AG04450 (cell line): ENCODE data around the gene ARHGAP22. TPM values are rescaled to one million over a fixed set of nuclear protein-coding genes. Genes with fewer than 3 reads are reported as not detected.
A peak's percentile ranks its signal among the peaks of the same experiment; 100 is the strongest.

Source experiments
- CTCF ChIA-PET: fragments of 300-600, 350-600 bp; formaldehyde crosslinking; extraction: SDS; loops from one replicate; lab custom pipeline; 2022; ENCODE audit warnings: antibody characterized with exemption, inconsistent platforms; lab: Charles Lee
- POLR2A ChIA-PET: fragments of 350-600 bp; formaldehyde crosslinking; extraction: SDS; loops from one replicate; lab custom pipeline; 2021; ENCODE audit warnings: antibody characterized with exemption, inconsistent platforms; lab: Yijun Ruan, JAX
- DNase-seq: peaks from one replicate; pipeline ENCODE4 v3.0.0-alpha.2; 2011; ENCODE audit warnings: low read depth, low spot score
- H3K27ac ChIP-seq: one replicate; pipeline ENCODE4 v1.5.1; 2012; ENCODE audit warnings: low read depth, low read length, control low read depth
- H3K27me3 ChIP-seq: one replicate; pipeline ENCODE4 v1.6.0; 2012; ENCODE audit warnings: low read length; ENCODE audit not compliant: control insufficient read depth, insufficient read depth
- H3K4me3 ChIP-seq: 2 replicates; pipeline ENCODE4 v1.5.1; 2011; ENCODE audit warnings: mild to moderate bottlenecking, low read depth, low read length, control low read depth
- H3K9me3 ChIP-seq: 2 replicates; pipeline ENCODE4 v1.5.1; 2012; ENCODE audit warnings: low read length; ENCODE audit not compliant: control insufficient read depth, insufficient read depth
- polyA plus RNA-seq: library from polyadenylated mRNA; depleted of rRNA; stranded (reverse); fragments of >200 nt; gene quantifications from 2 replicates; pipeline ENCODE4 v1.2.3, GENCODE V29; 2011
- TF ChIP-seq, protein P1 (sequence below): IDR thresholded peaks from 2 replicates; pipeline ENCODE4 v1.5.1; 2011; ENCODE audit warnings: low read depth, low read length, control low read depth, inconsistent platforms

The ARHGAP22 gene
- polyA plus RNA-seq, 1 experiment = 8.2 TPM

DNA sequence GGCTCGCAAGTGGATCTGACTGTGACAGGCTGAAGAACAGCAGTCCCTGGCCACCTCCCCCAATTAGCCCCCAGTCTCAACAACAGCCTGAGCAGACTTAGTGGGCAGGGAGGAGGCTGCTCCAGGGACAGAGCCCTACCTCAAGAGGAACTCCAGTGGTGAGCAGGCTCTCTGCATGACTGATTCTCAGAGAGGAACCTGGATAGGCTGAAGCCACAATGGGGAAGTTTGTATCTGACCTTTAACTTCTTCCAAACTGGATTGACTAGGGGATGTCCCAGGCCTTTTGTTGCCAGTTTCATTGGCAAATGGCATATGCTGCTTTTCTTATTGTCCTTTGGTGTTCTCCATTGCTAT is 93.0 kb downstream of the ARHGAP22 start:
- Histone ChIP-seq H3K4me3 (no peak overlapping the region), H3K9me3 (peaks cover 10% of the 10 kb centered on the region; the same call in 1 of the 2 replicates), H3K27ac (no peak overlapping the region), H3K27me3 (no peaks in the 10 kb centered on the region)
- TF ChIP-seq, protein P1, sequence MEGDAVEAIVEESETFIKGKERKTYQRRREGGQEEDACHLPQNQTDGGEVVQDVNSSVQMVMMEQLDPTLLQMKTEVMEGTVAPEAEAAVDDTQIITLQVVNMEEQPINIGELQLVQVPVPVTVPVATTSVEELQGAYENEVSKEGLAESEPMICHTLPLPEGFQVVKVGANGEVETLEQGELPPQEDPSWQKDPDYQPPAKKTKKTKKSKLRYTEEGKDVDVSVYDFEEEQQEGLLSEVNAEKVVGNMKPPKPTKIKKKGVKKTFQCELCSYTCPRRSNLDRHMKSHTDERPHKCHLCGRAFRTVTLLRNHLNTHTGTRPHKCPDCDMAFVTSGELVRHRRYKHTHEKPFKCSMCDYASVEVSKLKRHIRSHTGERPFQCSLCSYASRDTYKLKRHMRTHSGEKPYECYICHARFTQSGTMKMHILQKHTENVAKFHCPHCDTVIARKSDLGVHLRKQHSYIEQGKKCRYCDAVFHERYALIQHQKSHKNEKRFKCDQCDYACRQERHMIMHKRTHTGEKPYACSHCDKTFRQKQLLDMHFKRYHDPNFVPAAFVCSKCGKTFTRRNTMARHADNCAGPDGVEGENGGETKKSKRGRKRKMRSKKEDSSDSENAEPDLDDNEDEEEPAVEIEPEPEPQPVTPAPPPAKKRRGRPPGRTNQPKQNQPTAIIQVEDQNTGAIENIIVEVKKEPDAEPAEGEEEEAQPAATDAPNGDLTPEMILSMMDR = no peak
- no peak for DNase-seq
- ChIA-PET CTCF (no interaction called here), POLR2A (no interaction called here)

DNA sequence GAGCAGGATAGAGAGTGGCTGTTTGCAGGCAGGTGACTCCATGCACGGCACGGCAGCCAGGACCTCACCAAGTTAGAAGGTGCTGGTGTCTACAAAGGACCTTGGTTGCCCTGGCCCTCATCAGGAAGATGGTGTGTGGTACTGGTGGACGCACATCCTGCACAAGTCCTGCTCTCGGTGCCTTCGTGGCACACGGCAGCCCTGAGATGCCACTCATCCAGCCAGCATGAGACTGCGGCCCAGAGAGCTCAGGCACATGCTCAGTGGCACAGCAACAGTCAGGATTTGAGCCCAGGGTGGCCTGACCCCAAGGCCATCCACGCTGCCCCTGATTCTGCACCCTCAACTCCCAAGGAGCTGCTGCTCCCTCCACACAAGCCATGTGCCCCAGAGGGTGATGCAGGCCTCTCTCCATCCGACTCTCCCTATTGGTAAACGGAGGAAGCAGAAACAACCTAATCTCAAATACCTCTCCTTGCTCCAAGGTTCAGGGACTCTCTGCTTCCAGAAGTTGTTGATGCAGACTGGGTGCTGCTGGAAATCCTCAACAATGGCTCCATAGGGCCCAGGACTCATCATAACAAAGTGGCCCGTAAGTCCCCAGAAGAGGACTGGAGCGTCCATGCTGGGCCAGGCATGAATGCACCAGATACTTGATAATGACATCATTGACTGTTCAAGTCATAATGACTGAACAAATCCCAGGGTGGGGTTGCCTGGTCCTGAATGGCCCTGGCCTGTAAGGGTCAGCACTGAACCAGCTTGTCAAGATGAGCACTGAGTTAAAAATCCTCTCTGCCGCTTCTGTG is 93.6 kb downstream of the ARHGAP22 start:
- ChIA-PET CTCF (no interaction called here), POLR2A (no interaction called here)
- TF ChIP-seq, protein P1 = no peak
- H3K27me3 ChIP-seq = no peaks in the 10 kb centered on the region
- H3K4me3 ChIP-seq = no peak overlapping the region
- H3K27ac ChIP-seq = no peak overlapping the region
- no peak for DNase-seq
- H3K9me3 ChIP-seq = peaks cover 9% of the 10 kb centered on the region; the same call in 1 of the 2 replicates

DNA sequence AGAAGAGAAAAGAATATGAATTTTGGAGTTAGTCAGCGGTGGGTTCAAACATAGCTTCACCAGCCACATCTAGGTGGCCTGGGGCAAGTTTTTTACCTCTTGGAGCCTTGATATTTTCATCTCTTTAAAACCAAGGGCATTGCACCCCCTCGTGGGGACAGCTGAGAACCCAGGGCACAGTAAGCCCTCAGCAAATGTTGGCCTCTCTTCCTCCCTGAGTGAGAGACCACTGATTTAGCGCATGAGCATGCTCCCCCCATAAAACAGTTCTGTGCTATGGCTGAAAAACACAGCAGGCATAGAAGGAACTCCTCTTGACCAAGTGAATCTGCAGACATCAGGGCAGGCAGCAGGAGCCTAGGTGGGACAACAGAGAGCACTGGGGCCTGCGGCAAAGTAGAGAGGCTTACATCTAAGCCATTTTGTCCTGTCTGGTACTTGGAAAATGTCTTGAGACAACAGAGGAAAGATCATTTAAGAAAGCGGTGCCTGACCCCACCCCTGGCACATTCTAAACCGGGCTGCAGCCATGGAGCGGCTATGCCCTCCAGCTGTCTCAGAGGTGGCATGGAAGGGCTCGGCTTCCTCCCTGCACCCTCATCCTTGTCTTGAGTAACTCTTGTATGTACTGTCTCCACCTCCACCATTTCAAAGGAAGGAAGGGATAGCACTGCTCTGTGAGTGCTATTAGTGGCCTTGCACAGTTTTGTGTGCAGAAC is 94.7 kb downstream of the ARHGAP22 start:
- ChIA-PET CTCF (interaction anchor here (2.4 kb wide), 1 partner anchor 147 kb away, joined by 12 read pairs; no protein-coding TSS in a partner anchor), POLR2A (no interaction called here)
- Histone ChIP-seq H3K27ac (no peak overlapping the region), H3K27me3 (no peaks in the 10 kb centered on the region), H3K4me3 (no peak overlapping the region), H3K9me3 (peaks cover 4% of the 10 kb centered on the region; the same call in 1 of the 2 replicates)
- TF ChIP-seq, protein P1 = peak; percentile 35
- DNase-seq = no peak

DNA sequence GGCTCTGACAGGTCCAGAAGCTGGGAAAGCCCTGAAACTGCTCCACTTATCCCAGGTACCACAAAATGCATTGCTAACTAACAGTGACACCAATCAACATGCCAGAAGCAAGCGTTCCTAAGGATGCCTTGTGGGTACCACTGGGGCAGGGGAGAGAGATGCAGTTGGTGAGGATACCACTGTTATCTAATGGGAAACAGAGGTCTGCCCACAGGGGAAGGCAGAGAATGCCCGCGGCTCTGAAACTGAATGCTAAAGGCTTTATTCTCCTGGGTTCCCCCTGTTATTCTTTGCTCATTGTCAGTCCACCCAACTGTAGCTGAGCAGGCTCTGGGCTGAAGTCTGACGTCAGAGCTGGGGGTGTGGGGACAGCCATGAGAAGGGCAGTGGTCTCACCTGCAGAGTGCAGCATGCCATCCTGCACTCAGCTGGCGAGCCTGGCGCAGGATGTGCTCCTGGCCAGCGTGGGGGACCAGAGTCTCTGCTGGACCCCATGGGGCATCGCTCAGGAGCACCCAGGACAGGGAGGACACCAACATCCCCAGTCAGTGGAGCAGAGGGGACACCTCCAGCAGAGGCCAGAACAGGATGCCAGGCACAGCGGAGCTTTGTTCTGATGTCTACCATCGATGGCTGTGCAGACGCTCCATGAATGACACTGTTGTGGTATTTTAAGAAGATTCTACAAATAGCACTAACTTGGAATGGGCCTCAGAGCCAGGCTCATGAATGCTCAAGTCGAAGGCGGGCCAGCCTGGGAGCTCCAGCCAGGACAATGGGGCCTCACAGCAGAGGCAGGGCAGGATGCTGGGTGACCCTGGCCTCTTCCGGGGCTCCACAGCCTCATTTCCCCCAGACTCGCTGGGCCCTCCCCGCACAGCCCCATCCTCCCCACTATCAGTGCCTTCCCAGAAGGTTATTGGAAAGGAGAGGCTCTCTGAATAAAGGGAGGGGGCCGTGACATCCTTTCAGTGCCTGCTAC is 95.8 kb downstream of the ARHGAP22 start:
- TF ChIP-seq, protein P1 = no peak
- POLR2A ChIA-PET = no interaction called here
- CTCF ChIA-PET = interaction anchor here (2.4 kb wide), 1 partner anchor 145 kb away, joined by 12 read pairs; no protein-coding TSS in a partner anchor

More for the DNA sequence above, 95.8 kb downstream of the ARHGAP22 start:
- DNase-seq = no peak
- no peaks in the 10 kb centered on the region for H3K27me3 ChIP-seq
- no peak overlapping the region for H3K4me3 ChIP-seq
- H3K27ac ChIP-seq = no peak overlapping the region
- peaks cover 4% of the 10 kb centered on the region; the same call in 1 of the 2 replicates for H3K9me3 ChIP-seq
